ENCODE data around the gene PAM. TPM values are rescaled to one million over a fixed set of nuclear protein-coding genes. Genes with fewer than 3 reads are reported as not detected.

The PAM gene
- 19.2 and 31.9 TPM in 2 replicates for total RNA-seq (2014; rRNA removed; shearing (Covaris generic); ENCODE audit: low replicate concordance)

DNA sequence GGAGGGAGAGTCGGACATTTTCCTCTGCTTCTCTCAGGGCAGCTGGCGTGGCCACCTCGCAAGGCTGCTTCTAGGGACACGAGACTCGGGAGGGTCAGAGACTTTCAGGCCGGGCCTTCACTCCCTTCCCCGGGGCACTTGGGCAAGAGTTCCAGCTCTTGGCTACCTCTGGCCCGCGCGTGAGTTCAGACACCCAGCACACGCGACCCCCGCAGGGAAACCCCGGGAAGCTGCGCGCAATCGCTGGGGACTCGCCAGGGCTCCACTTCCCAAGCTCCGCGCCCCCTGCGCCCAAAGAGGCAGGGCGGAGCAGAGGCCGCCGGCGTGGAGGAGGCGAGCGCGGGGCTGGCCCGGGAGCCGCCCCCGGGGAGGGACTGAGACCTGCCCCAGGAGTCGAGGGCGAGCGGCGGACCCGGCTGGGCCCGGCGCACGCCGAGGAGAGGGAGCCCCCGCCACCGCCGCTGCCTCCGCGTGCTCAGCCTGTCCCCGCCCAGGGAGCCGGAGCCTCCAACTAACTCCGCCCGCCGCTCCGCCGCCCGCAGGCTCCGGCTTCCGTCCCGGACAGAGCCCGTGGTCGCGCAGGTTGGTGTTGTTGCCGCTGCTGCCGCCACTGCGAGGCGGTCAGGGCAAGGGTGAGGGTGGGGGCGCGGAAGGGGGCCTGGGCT, at the start of gene PAM:
Gene PAM, plus strand, starts transcription at position 539 of the 665 bp plus-strand sequence. CDS start 110,891 bp downstream, outside the sequence.
- H3K4me2 ChIP-seq (ENCODE audit: low read depth, low read length, poor library complexity, severe bottlenecking), result peak within 1 kb of the TSS; percentile 94
- H2AFZ ChIP-seq (ENCODE audit: low read length), result peak within 1 kb of the TSS; percentile 100
- H3K4me3 ChIP-seq (ENCODE audit: low read length), result peak within 1 kb of the TSS; percentile 81
- no peak within 1 kb of the TSS for H3K27ac ChIP-seq (ENCODE audit: low read length)
- no peaks in the 10 kb centered on the region for H3K36me3 ChIP-seq (ENCODE audit: insufficient read depth, low read length)
- peaks cover 2% of the 10 kb centered on the region; the same call in 1 of the 2 replicates for H4K20me1 ChIP-seq (ENCODE audit: insufficient read depth, low read depth, low read length)
- no peaks in the 10 kb centered on the region for H3K9me2 ChIP-seq (replicated peaks; ENCODE audit: insufficient read depth, low read length)
- H3K9me3 ChIP-seq (ENCODE audit: low read length), result no peaks in the 10 kb centered on the region
- H3K27me3 ChIP-seq (ENCODE audit: low read length), result no peaks in the 10 kb centered on the region
- H3K9ac ChIP-seq (ENCODE audit: low read length), result peak within 1 kb of the TSS; percentile 77
- H3K79me2 ChIP-seq (ENCODE audit: low read length), result no peaks in the 10 kb centered on the region
- peaks cover 21% of the 10 kb centered on the region for H3K4me1 ChIP-seq (ENCODE audit: low read length)
- DNase-seq, result peak; percentile 84

GRCh38 chr5:102711525-102712385, 43.4 kb upstream of the PAM start:
- DNase-seq, result no peak
- no peak overlapping the region for H3K4me2 ChIP-seq (ENCODE audit: low read depth, low read length, poor library complexity, severe bottlenecking)
- no peaks in the 10 kb centered on the region for H3K4me1 ChIP-seq (ENCODE audit: low read length)
- H3K36me3 ChIP-seq (ENCODE audit: insufficient read depth, low read length), result no peaks in the 10 kb centered on the region
- no peaks in the 10 kb centered on the region for H3K27me3 ChIP-seq (ENCODE audit: low read length)
- H3K9ac ChIP-seq (ENCODE audit: low read length), result no peak overlapping the region
- H2AFZ ChIP-seq (ENCODE audit: low read length), result no peak overlapping the region
- H3K4me3 ChIP-seq (ENCODE audit: low read length), result no peak overlapping the region
- no peaks in the 10 kb centered on the region for H3K9me3 ChIP-seq (ENCODE audit: low read length)
- no peaks in the 10 kb centered on the region for H3K79me2 ChIP-seq (ENCODE audit: low read length)
- no peak overlapping the region for H3K27ac ChIP-seq (ENCODE audit: low read length)
- H4K20me1 ChIP-seq (ENCODE audit: insufficient read depth, low read depth, low read length), result no peaks in the 10 kb centered on the region
- H3K9me2 ChIP-seq (replicated peaks; ENCODE audit: insufficient read depth, low read length), result no peaks in the 10 kb centered on the region

DNA sequence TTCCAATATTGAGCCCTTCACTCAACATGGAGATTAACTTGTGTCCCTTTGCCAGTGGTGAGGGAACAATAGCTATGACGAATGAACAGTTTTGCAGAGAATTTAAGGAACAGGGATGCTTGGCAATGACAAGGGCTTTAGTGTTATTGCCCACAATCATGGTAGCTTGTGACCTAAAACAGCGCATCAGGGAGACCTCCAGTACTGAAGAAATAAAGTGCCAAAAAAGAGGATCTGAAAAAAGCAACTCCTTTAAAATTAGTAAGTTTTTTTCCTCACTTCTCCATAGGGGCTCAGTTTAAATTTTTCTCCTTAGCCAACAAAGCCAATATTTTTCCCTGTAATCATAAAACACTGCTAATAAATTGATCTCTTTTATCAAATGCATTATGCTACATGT, 41.8 kb upstream of the PAM start:
- no peak for DNase-seq
- Histone ChIP-seq H3K36me3 (ENCODE audit: insufficient read depth, low read length) (no peaks in the 10 kb centered on the region), H3K27me3 (ENCODE audit: low read length) (no peaks in the 10 kb centered on the region), H3K4me2 (ENCODE audit: low read depth, low read length, poor library complexity, severe bottlenecking) (no peak overlapping the region), H3K4me3 (ENCODE audit: low read length) (no peak overlapping the region), H3K4me1 (ENCODE audit: low read length) (no peaks in the 10 kb centered on the region), H3K9me2 (replicated peaks; ENCODE audit: insufficient read depth, low read length) (no peaks in the 10 kb centered on the region), H3K9me3 (ENCODE audit: low read length) (no peaks in the 10 kb centered on the region), H2AFZ (ENCODE audit: low read length) (no peak overlapping the region), H3K27ac (ENCODE audit: low read length) (no peak overlapping the region), H4K20me1 (ENCODE audit: insufficient read depth, low read depth, low read length) (no peaks in the 10 kb centered on the region), H3K79me2 (ENCODE audit: low read length) (no peaks in the 10 kb centered on the region), H3K9ac (ENCODE audit: low read length) (no peak overlapping the region)

DNA sequence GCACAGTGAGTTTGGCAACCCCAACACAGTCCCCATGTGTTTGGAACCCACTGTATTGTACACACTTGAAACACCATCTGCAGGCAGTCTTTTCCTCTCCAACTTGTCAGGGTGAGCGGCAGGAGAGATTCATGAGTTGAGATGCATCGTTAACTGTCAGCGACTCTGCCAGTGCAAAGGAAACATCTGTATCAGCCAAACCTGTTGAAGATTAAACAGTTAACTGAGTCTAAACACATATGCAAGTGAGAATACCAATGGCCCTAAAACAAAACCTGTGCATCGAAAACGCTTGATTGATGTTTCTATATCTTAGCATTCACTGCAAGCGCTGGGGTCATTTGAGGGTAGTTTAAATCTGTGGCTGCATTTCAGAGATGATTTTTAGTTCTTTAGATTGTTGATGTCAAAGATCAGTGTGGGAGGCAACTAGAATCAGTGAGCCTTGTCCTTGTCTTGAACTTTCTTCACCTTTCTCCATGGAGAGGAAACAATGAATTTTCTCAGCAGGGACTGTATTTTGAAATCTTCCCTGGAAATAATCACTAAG, 41.3 kb upstream of the PAM start:
- no peak overlapping the region for H3K4me3 ChIP-seq (ENCODE audit: low read length)
- no peaks in the 10 kb centered on the region for H3K4me1 ChIP-seq (ENCODE audit: low read length)
- no peak overlapping the region for H3K4me2 ChIP-seq (ENCODE audit: low read depth, low read length, poor library complexity, severe bottlenecking)
- H3K9me3 ChIP-seq (ENCODE audit: low read length), result no peaks in the 10 kb centered on the region
- no peak for DNase-seq
- no peaks in the 10 kb centered on the region for H4K20me1 ChIP-seq (ENCODE audit: insufficient read depth, low read depth, low read length)
- H3K36me3 ChIP-seq (ENCODE audit: insufficient read depth, low read length), result no peaks in the 10 kb centered on the region
- H3K27me3 ChIP-seq (ENCODE audit: low read length), result no peaks in the 10 kb centered on the region
- no peak overlapping the region for H3K9ac ChIP-seq (ENCODE audit: low read length)
- no peak overlapping the region for H2AFZ ChIP-seq (ENCODE audit: low read length)
- H3K79me2 ChIP-seq (ENCODE audit: low read length), result no peaks in the 10 kb centered on the region
- no peaks in the 10 kb centered on the region for H3K9me2 ChIP-seq (replicated peaks; ENCODE audit: insufficient read depth, low read length)
- no peak overlapping the region for H3K27ac ChIP-seq (ENCODE audit: low read length)

DNA sequence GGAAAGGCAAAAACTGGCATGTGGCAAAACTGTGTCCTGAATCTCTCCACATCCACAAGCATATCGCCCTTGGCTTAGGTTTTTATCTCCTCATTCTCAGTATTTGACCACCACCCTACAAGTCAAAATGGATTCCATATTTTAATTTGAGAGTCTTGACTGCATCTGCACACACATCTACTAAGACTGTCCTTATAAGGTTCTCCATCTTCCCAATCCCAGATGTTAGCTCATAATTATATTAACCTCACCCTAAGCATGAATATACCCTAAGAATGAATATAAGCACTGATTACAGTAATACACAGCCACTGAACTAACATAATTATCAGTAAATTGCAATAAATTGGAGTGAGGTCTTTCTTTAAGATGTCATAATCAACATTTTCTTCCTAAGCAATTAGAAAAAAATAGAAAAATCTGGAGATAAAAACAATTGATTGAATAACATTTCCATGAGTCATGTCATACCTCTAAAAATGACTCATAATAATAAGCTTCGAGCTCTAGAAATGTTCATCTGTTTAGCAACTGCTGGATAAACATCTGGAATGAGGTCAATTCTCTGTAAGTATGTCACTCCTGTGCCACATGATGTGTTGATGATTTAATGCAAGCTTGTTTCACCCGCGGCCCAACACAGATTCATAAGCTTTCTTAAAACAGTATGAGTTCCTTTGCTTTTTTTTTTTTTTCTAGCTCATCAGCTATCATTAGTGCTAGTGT, 39.9 kb upstream of the PAM start:
- Histone ChIP-seq H3K36me3 (ENCODE audit: insufficient read depth, low read length) (no peaks in the 10 kb centered on the region), H3K4me2 (ENCODE audit: low read depth, low read length, poor library complexity, severe bottlenecking) (no peak overlapping the region), H3K27ac (ENCODE audit: low read length) (no peak overlapping the region), H3K4me3 (ENCODE audit: low read length) (no peak overlapping the region), H2AFZ (ENCODE audit: low read length) (no peak overlapping the region), H3K9ac (ENCODE audit: low read length) (no peak overlapping the region), H3K9me2 (replicated peaks; ENCODE audit: insufficient read depth, low read length) (no peaks in the 10 kb centered on the region), H3K9me3 (ENCODE audit: low read length) (no peaks in the 10 kb centered on the region), H4K20me1 (ENCODE audit: insufficient read depth, low read depth, low read length) (no peaks in the 10 kb centered on the region), H3K4me1 (ENCODE audit: low read length) (no peaks in the 10 kb centered on the region), H3K79me2 (ENCODE audit: low read length) (no peaks in the 10 kb centered on the region), H3K27me3 (ENCODE audit: low read length) (no peaks in the 10 kb centered on the region)
- no peak for DNase-seq

DNA sequence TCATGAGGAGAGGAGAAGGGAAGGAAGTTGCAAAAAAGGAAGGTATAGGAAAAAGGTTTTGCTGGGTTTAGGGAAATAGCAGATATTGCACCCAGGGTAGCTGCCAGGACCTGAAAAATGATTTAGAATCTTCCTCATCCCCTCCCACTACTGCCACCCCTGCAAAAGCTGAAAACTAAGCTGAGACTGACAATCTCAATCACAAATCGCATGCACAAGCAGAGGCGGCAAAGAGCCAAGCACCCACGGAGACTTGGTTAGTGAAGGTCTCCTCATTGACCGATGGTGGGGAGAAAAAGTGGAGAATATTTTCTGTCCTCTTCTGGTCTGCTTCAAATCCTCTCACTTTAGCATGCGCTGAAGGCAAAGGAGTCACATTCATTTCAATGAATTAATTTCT, 39.1 kb upstream of the PAM start:
- Histone ChIP-seq H3K36me3 (ENCODE audit: insufficient read depth, low read length) (no peaks in the 10 kb centered on the region), H3K4me1 (ENCODE audit: low read length) (no peaks in the 10 kb centered on the region), H3K4me2 (ENCODE audit: low read depth, low read length, poor library complexity, severe bottlenecking) (no peak overlapping the region), H4K20me1 (ENCODE audit: insufficient read depth, low read depth, low read length) (no peaks in the 10 kb centered on the region), H3K9ac (ENCODE audit: low read length) (no peak overlapping the region), H3K9me3 (ENCODE audit: low read length) (no peaks in the 10 kb centered on the region), H3K9me2 (replicated peaks; ENCODE audit: insufficient read depth, low read length) (no peaks in the 10 kb centered on the region), H3K27ac (ENCODE audit: low read length) (no peak overlapping the region), H2AFZ (ENCODE audit: low read length) (no peak overlapping the region), H3K27me3 (ENCODE audit: low read length) (no peaks in the 10 kb centered on the region), H3K4me3 (ENCODE audit: low read length) (no peak overlapping the region), H3K79me2 (ENCODE audit: low read length) (no peaks in the 10 kb centered on the region)
- no peak for DNase-seq

GRCh38 chr5:102718819-102719218, 36.3 kb upstream of the PAM start:
- Histone ChIP-seq H3K4me2 (ENCODE audit: low read depth, low read length, poor library complexity, severe bottlenecking) (no peak overlapping the region), H3K9me2 (replicated peaks; ENCODE audit: insufficient read depth, low read length) (no peaks in the 10 kb centered on the region), H3K79me2 (ENCODE audit: low read length) (no peaks in the 10 kb centered on the region), H3K4me1 (ENCODE audit: low read length) (no peaks in the 10 kb centered on the region), H2AFZ (ENCODE audit: low read length) (no peak overlapping the region), H4K20me1 (ENCODE audit: insufficient read depth, low read depth, low read length) (no peaks in the 10 kb centered on the region), H3K27me3 (ENCODE audit: low read length) (no peaks in the 10 kb centered on the region), H3K36me3 (ENCODE audit: insufficient read depth, low read length) (no peaks in the 10 kb centered on the region), H3K4me3 (ENCODE audit: low read length) (no peak overlapping the region), H3K27ac (ENCODE audit: low read length) (no peak overlapping the region), H3K9me3 (ENCODE audit: low read length) (no peaks in the 10 kb centered on the region), H3K9ac (ENCODE audit: low read length) (no peak overlapping the region)
- no peak for DNase-seq

GRCh38 chr5:102719886-102720285, 35.2 kb upstream of the PAM start:
- H2AFZ ChIP-seq (ENCODE audit: low read length), result no peak overlapping the region
- no peak overlapping the region for H3K4me2 ChIP-seq (ENCODE audit: low read depth, low read length, poor library complexity, severe bottlenecking)
- H3K9me3 ChIP-seq (ENCODE audit: low read length), result no peaks in the 10 kb centered on the region
- H3K9me2 ChIP-seq (replicated peaks; ENCODE audit: insufficient read depth, low read length), result no peaks in the 10 kb centered on the region
- H3K4me1 ChIP-seq (ENCODE audit: low read length), result no peaks in the 10 kb centered on the region
- no peak overlapping the region for H3K27ac ChIP-seq (ENCODE audit: low read length)
- H3K36me3 ChIP-seq (ENCODE audit: insufficient read depth, low read length), result no peaks in the 10 kb centered on the region
- no peak for DNase-seq
- no peaks in the 10 kb centered on the region for H3K79me2 ChIP-seq (ENCODE audit: low read length)
- no peak overlapping the region for H3K9ac ChIP-seq (ENCODE audit: low read length)
- no peaks in the 10 kb centered on the region for H4K20me1 ChIP-seq (ENCODE audit: insufficient read depth, low read depth, low read length)
- no peak overlapping the region for H3K4me3 ChIP-seq (ENCODE audit: low read length)
- no peaks in the 10 kb centered on the region for H3K27me3 ChIP-seq (ENCODE audit: low read length)
